GM12891 (cell line): ENCODE results near the gene EMID1.

ENCODE experiments used
- PAX5 ChIP-seq: IDR thresholded peaks from 2 replicates; pipeline ENCODE4 v1.6.1; 2011; ENCODE audit warnings: low read length, moderate library complexity, mild to moderate bottlenecking; ENCODE audit not compliant: insufficient read depth, severe bottlenecking
- POLR2A ChIP-seq: IDR thresholded peaks from 2 replicates; pipeline ENCODE4 v1.6.1; 2011; ENCODE audit warnings: low read depth, low read length, control low read depth
- POLR2AphosphoS5 ChIP-seq: IDR thresholded peaks from 2 replicates; pipeline ENCODE4 v1.6.1; 2011; ENCODE audit warnings: low read depth, low read length, control low read depth
- SPI1 ChIP-seq: IDR thresholded peaks from 2 replicates; pipeline ENCODE4 v1.6.1; 2011; ENCODE audit warnings: low read depth, low read length, control low read depth

- TF ChIP-seq POLR2AphosphoS5: no peak
- no peak for TF ChIP-seq POLR2A
- TF ChIP-seq SPI1: no peak
- TF ChIP-seq PAX5: no peak
Observed at GRCh38 chr22:29197096-29197495, 8.6 kb upstream of the EMID1 start.
